ENCODE data around the gene LTB4R2. TPM values are rescaled to one million over a fixed set of nuclear protein-coding genes. Genes with fewer than 3 reads are reported as not detected.

LTB4R2 gene
- total RNA-seq, 2 experiments from 2014 or later, result 15.7 to 37.6 TPM

GRCh38 chr14:24329073-24329663 is 19.2 kb downstream of the LTB4R2 start:
- H3K4me1 ChIP-seq (ENCODE audit: insufficient read depth, low read length, poor library complexity, severe bottlenecking), result peaks cover 26% of the 10 kb centered on the region
- no peaks in the 10 kb centered on the region for H3K9me2 ChIP-seq (ENCODE audit: insufficient read depth, low read length)
- ChIA-PET POLR2A (interaction anchor here (0.6 kb wide), 1 partner anchor 1040 kb away, joined by 3 read pairs; no protein-coding TSS in a partner anchor), CTCF (ENCODE audit: unreplicated experiment) (interaction anchor here (1.3 kb wide), 1 partner anchor 102 kb away, joined by 3 read pairs; no protein-coding TSS in a partner anchor)
- no peak overlapping the region for H2AFZ ChIP-seq (ENCODE audit: low read length)
- no peak overlapping the region for H3K27ac ChIP-seq (ENCODE audit: low read depth, low read length, poor library complexity, severe bottlenecking)
- DNase-seq (ENCODE audit: low spot score), result no peak
- no peaks in the 10 kb centered on the region for H4K20me1 ChIP-seq (ENCODE audit: insufficient read depth, low read length)
- intact Hi-C loops (cut with micrococcal nuclease; ENCODE audit: unreplicated experiment), result no loop called here
- H3K79me2 ChIP-seq (ENCODE audit: insufficient read depth, low read depth, low read length), result no peaks in the 10 kb centered on the region
- TF ChIP-seq EZH2phosphoT487 (IDR thresholded peaks at IDR 0.05; ENCODE audit: borderline replicate concordance, low read depth, low read length) (no peak), CTCF (conservative IDR thresholded peaks at IDR 0.05; ENCODE audit: low read length) (no peak)
- H3K9me3 ChIP-seq (ENCODE audit: low read length), result no peaks in the 10 kb centered on the region
- no TSS peak for BruUV-seq (replicated peaks)
- H3K36me3 ChIP-seq (ENCODE audit: insufficient read depth, low read length), result no peaks in the 10 kb centered on the region
- no peak overlapping the region for H3K4me2 ChIP-seq (ENCODE audit: low read length)
- no peak overlapping the region for H3K4me3 ChIP-seq (ENCODE audit: low read depth, low read length, poor library complexity, severe bottlenecking)

- no peak for DNase-seq (ENCODE audit: low spot score)
- Histone ChIP-seq H3K9me3 (ENCODE audit: low read length) (no peaks in the 10 kb centered on the region), H3K36me3 (ENCODE audit: insufficient read depth, low read length) (no peaks in the 10 kb centered on the region), H3K4me1 (ENCODE audit: insufficient read depth, low read length, poor library complexity, severe bottlenecking) (peaks cover 30% of the 10 kb centered on the region), H3K79me2 (ENCODE audit: insufficient read depth, low read depth, low read length) (no peaks in the 10 kb centered on the region), H3K4me3 (ENCODE audit: low read depth, low read length, poor library complexity, severe bottlenecking) (no peak overlapping the region), H2AFZ (ENCODE audit: low read length) (no peak overlapping the region), H3K27ac (ENCODE audit: low read depth, low read length, poor library complexity, severe bottlenecking) (no peak overlapping the region), H3K9me2 (ENCODE audit: insufficient read depth, low read length) (no peaks in the 10 kb centered on the region), H3K4me2 (ENCODE audit: low read length) (no peak overlapping the region), H4K20me1 (ENCODE audit: insufficient read depth, low read length) (no peaks in the 10 kb centered on the region)
- ChIA-PET CTCF (ENCODE audit: unreplicated experiment) (interaction anchor here (1.3 kb wide), 1 partner anchor 102 kb away, joined by 3 read pairs; no protein-coding TSS in a partner anchor), POLR2A (no interaction called here)
- BruUV-seq (replicated peaks), result no TSS peak
- intact Hi-C loops (cut with micrococcal nuclease; ENCODE audit: unreplicated experiment), result loop anchor here (10.0 kb wide), 1 partner anchor 345 kb away; no protein-coding TSS in a partner anchor
- no peak for TF ChIP-seq CTCF (conservative IDR thresholded peaks at IDR 0.05; ENCODE audit: low read length)
- no peak for TF ChIP-seq EZH2phosphoT487 (IDR thresholded peaks at IDR 0.05; ENCODE audit: borderline replicate concordance, low read depth, low read length)
Measured at GRCh38 chr14:24329736-24330135, 19.8 kb downstream of the LTB4R2 start.

- H3K79me2 ChIP-seq (ENCODE audit: insufficient read depth, low read depth, low read length), result no peaks in the 10 kb centered on the region
- H3K36me3 ChIP-seq (ENCODE audit: insufficient read depth, low read length), result no peaks in the 10 kb centered on the region
- BruUV-seq (replicated peaks), result no TSS peak
- no peak overlapping the region for H3K4me2 ChIP-seq (ENCODE audit: low read length)
- H3K9me3 ChIP-seq (ENCODE audit: low read length), result no peaks in the 10 kb centered on the region
- H2AFZ ChIP-seq (ENCODE audit: low read length), result no peak overlapping the region
- ChIA-PET CTCF (ENCODE audit: unreplicated experiment) (no interaction called here), POLR2A (no interaction called here)
- TF ChIP-seq CTCF (conservative IDR thresholded peaks at IDR 0.05; ENCODE audit: low read length) (no peak), EZH2phosphoT487 (IDR thresholded peaks at IDR 0.05; ENCODE audit: borderline replicate concordance, low read depth, low read length) (no peak)
- no peak overlapping the region for H3K4me3 ChIP-seq (ENCODE audit: low read depth, low read length, poor library complexity, severe bottlenecking)
- no peak overlapping the region for H3K27ac ChIP-seq (ENCODE audit: low read depth, low read length, poor library complexity, severe bottlenecking)
- DNase-seq (ENCODE audit: low spot score), result no peak
- H3K9me2 ChIP-seq (ENCODE audit: insufficient read depth, low read length), result no peaks in the 10 kb centered on the region
- H4K20me1 ChIP-seq (ENCODE audit: insufficient read depth, low read length), result no peaks in the 10 kb centered on the region
- peaks cover 30% of the 10 kb centered on the region for H3K4me1 ChIP-seq (ENCODE audit: insufficient read depth, low read length, poor library complexity, severe bottlenecking)
- intact Hi-C loops (cut with micrococcal nuclease; ENCODE audit: unreplicated experiment), result loop anchor here (10.0 kb wide), 1 partner anchor 344 kb away; no protein-coding TSS in a partner anchor
Measured at GRCh38 chr14:24330973-24331674, 21.2 kb downstream of the LTB4R2 start.

Measured in OCI-LY7 (cell line).